GM18502 (cell line): ENCODE data around the gene ELOVL5.
"Not testable (repeated sequence)": the region's sequence is repeated elsewhere in the genome, so short reads cannot be mapped to it uniquely, and the experiment has no call there.

Experiments
- ATAC-seq: cut with Tn5 transposase; IDR thresholded peaks from one replicate; pipeline ENCODE4 v1.9.1; 2021; ENCODE audit warnings: mild to moderate bottlenecking; ENCODE audit not compliant: unreplicated experiment, poor library complexity

Gene ELOVL5

GRCh38 chr6:53309059-53309900, 39.5 kb downstream of the ELOVL5 start:
- ATAC-seq, result peak; percentile 72

DNA sequence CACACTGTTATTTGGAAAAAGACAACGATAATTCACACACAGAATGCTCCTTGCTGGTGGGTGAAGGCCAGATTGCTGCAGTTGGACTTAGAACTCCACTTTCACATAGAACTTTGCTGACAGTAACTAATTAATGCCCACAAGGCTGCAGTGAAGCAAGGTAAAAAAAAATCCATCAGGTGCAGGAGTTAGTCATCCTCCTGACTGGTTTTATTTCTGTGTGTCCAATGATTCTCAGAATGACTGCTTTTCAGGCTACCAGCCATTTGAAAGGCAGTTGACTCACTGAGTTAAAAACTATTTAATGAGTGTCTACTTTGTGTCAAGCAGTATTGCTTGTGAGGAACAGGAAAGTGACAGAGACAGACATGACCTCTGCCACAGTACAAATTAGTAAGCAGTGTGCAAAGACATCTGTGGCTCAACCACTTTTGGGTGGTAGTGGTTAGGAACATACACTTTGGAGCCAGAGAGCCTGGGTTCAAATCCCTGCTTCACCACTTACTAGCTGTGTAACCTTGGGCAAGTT, 41.9 kb downstream of the ELOVL5 start:
- peak; percentile 69 for ATAC-seq

GRCh38 chr6:53306217-53306616, 42.5 kb downstream of the ELOVL5 start:
- not testable (repeated sequence) for ATAC-seq

GRCh38 chr6:53305506-53306005, 43.2 kb downstream of the ELOVL5 start:
- not testable (repeated sequence) for ATAC-seq

GRCh38 chr6:53304953-53305352, 43.8 kb downstream of the ELOVL5 start:
- ATAC-seq, result not testable (repeated sequence)

DNA sequence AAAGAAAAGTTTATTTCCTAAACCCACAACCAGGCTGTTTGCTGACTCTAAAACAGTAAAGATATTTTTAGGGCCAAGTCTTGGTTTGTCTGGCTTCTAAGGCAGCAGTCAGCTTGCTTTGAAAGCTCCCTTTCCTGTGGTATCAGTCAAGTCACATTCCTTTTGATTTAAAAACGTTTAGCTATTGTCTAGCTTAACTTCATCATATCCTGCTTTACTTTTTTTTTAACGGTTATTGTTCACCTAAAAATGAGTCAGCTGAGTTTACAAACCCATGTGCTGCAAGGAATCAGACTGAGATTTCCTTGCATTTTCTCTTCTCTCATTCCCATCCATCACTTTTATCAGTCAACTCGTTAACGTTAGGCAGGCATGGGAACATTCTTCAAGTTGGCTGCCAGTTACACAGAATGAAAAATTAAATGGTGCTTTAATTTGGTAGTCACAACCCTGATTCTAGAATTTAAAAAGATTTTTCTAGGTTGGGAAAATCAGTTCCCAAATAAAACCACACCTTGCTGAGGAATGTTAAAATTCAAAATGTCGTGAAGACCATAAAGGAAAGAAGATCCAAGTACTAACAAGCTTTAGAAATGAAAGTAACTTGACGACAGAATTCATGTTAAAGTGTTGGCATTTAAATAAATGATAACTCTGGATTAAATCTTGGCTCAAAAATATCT, 45.9 kb downstream of the ELOVL5 start:
- ATAC-seq, result no peak

DNA sequence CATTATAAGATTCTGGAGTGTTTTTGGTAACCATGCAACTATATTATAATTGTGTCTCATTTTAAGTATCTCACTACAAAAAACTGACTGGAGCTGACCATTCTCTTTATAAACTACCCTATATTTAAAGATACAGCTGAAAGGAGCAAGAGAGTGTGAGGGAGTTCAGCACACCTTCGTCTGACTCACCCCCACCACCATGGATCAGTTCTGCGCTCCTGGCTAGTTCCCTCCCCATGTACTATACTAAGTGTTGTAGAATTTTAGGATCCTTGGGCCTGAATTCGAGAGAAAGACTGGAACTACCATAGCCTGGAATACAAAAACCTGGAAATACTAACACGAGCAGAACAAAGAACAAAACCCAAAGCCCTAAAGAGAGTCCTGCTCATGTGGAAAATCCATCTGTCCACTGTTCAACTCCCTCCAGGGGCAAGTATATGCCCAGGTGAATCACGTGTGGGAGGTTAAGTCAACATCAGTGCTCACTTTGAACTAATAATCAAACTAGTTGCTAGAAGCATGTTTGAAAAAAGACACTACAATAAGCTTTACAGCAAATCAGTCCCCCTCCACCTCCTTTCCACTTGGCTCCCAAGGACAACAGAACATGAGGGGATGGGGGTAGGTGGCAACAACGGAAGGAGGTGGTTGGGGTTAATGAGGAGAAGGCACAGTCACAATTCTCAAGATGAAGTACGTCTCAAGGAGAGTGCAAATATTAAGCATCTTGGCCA, 46.8 kb downstream of the ELOVL5 start:
- ATAC-seq, result no peak

- ATAC-seq, result no peak
Observed at GRCh38 chr6:53300656-53301551, 47.8 kb downstream of the ELOVL5 start.

DNA sequence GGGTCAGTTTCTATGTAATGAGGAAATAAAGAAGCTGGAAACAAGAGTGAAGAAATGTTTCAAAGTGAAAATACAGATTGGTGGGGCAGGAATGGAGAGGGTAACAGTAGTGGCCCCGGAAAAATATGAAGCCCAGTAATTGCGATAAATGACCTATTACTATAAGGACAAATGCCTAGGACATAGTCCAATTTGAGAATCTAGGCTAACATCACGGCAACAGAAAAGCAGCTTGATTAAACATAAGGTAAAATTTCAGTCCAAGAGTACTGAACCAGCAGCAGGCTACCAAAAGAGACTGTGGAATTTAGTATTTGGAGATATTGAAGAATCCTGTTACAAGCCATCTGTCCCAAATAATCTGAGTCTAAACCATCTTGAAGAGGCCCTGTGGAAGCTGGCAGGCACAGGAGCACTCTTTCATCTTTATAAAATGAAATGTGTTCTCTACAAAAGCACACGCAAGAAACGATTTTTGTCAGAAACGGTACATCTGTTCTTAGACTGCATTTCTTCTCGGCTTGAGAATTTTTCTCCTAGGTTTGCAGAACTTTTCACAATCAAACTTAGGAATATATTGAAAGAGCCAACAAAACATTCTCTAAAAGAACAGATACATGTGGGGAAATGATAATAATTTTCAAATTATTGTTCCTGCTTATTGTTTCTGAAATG, 49.3 kb downstream of the ELOVL5 start:
- no peak for ATAC-seq

DNA sequence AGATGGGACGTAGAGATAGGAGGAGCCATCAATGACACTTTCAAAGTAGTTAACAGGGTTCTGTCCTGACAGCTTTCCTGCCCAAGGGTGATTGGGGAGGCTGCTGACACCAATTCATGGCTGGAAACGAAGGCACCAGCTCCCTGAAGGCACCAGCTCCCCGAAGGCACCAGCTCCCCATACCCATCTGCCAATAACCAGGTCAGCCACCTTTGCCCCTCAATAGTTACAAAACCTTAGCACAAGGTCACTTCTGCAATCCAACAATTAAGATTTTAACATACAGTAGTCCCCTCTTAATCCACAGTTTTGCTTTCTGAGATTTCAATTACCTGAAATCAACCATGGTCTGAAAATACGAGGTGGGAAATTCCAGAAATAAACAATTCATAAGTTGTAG, 51.7 kb downstream of the ELOVL5 start:
- no peak for ATAC-seq

DNA sequence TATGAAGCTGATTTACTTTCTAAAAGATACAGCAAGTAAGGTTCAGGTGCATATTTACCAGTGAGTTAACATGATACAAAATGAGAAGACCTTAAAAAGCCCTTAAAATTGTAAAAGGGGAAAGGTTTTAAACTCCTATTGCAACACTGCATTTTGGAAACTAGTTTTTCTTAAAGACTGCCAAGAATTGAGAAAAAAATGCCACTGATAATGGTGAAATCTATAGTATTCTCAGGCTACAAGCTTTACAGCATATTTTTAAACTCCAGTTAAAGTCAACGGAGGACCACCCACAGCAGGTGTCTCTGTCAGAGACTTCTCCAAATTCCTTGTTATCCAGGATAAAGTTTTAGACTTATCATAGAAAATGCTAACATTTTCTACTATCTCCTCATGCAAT, 53.6 kb downstream of the ELOVL5 start:
- ATAC-seq, result no peak

DNA sequence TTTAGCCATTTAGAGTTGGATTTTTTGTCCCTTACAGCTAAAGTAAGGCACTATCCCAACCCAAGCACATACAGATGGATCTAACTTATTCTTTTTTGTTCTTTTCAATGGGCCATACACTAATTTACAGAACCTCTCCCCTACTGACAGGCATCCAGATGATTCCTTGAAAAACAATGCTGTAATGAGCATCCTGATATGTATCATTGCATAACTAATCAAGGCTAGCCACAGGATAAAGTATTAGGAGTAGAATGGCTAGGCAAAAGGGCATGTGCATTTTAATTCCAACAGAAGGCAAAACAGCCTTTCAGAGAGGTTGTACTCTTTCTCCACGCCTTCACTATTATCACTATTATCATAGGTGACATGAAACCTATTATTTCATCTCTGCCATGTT, 54.1 kb downstream of the ELOVL5 start:
- no peak for ATAC-seq

- no peak for ATAC-seq
Observed at GRCh38 chr6:53294095-53294494, 54.7 kb downstream of the ELOVL5 start.

GRCh38 chr6:53293691-53294090, 55.1 kb downstream of the ELOVL5 start:
- ATAC-seq, result no peak

DNA sequence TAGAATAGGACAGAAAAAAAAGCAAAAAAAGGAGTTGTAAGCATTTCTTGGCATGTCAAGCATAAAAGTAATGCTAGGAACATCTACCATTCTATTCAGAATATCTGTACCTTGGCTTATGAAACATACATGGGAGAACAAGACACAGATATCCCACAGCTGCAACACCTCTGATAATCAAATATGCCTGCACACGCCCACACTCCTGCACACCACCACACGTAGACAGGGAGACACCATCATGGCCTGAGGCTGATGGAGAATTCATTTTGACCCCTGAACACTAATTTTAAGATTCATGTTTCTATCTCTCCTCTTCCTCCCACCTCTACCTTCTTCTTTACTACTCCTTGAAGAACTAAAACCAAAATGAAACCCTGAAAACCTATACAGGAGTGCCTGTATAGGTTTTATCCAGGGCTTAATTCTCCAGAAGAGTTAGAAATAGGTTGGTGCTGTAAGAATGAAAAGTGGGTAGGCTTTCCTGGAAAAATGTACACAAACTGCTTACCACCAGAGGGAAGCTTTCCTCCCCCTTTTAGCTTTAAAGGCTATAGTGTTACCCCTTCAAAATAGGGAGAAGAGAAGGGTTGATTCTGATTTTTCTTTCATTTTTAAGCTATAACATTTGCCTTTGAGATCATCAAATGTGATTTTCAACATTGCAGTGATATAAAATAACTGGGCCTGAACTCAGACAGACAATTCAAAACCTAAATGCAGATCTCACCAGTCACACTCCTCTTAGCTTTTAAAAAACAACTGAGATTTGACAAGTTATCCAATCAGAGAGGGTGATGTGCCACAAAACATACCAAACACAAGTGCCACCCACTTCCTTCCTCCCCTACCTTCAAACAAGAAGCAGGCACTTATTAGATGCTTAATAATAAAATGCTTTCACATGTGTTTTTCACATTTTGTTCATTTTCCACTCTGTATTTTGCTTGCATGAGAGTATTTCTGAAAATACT, 57.9 kb downstream of the ELOVL5 start:
- no peak for ATAC-seq

GRCh38 chr6:53287336-53288225, 61.2 kb downstream of the ELOVL5 start:
- no peak for ATAC-seq

GRCh38 chr6:53284901-53285300, 63.8 kb downstream of the ELOVL5 start:
- no peak for ATAC-seq
